ENCODE data around the gene ZNF501.
A peak's percentile ranks its signal among the peaks of the same experiment; 100 is the strongest.

Gene ZNF501

GRCh38 chr3:44729384-44729910, at the start of gene ZNF501:
ZNF501 (plus strand) TSS chr3:44729635; CDS start chr3:44734422, 4,787 bp downstream.
- peak within 1 kb of the TSS in 16 of 21 experiments; percentile 31 to 77 (median 64) for H3K27ac ChIP-seq

GRCh38 chr3:44680921-44681455, 48.4 kb upstream of the ZNF501 start:
- no peak overlapping the region for H3K4me3 ChIP-seq
- no peak overlapping the region for H3K27ac ChIP-seq

More at GRCh38 chr3:44729384-44729910, at the start of gene ZNF501:
- peak within 1 kb of the TSS; percentile 50 to 71 (median 61) for H3K4me3 ChIP-seq

DNA sequence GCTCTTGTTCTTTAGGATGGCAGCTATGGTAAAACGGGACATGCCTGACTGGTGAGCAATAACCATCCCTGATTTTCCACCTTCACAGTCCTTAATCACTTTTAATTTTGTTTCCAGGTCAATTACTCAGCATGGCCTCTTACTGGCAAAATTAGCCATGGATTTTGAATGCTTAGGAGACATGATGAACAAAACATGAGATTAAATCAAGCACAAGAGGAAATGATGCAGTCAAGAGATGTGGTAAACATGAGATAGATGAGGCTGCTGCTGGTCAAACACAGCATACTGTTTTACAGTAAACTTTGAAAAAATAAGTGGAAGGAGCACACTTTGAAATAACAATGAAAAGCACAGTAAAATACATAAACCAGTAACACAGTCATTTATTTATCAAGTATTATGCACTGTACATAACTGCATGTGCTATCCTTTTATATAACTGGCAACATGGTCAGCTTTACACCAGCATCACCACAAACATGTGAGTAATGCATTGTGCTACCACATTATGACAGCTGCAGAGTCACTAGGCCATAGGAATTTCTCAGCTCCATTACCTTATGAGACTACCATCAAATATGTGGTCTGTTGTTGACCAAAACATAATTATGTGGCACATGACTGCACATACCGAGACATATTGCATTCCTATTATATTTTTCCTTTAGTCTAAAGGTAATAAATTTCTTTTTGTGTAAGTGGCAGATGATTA, 47.1 kb upstream of the ZNF501 start:
- H3K27ac ChIP-seq = no peak overlapping the region

DNA sequence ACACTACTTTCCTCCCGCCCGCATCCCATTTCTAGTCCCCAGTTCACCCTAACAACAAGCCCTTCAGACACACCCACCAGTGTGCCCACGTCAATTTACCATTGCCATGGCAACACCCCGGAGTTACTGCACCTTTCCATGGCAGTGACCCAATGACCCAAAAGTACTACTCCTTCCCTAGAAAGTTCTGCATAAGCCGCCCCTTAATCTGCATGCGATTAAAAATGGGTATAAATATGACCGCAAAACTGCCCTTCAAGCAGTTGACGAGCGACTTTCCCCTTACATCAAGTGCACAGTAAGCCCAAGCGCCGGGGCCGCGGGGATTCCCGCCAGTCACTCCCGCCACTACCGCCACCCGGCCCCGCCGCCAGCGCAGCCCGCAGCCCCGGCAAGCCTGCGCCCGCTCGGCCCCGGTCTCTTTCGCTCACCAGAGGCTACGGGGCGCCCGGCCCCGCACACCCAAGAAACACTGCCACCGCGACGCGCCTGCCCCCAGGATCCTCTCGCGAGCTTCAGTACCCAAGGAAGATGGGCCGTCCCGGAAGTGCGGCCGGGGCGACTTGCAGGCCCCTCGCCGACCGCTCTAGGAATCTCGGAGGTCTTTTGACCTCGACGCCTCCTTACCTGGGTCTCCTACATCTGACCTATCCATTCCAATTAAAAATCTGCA, 44.2 kb upstream of the ZNF501 start:
- Histone ChIP-seq H3K4me3 (peak overlapping the region; percentile 50 to 64 (median 53)), H3K27ac (peak overlapping the region in 9 of 21 experiments; percentile 5 to 77 (median 57))

More for the DNA sequence above, 47.1 kb upstream of the ZNF501 start:
- H3K4me3 ChIP-seq = no peak overlapping the region

- Histone ChIP-seq H3K4me3 (no peak overlapping the region), H3K27ac (no peak overlapping the region)
Measured at GRCh38 chr3:44687898-44688297, 41.5 kb upstream of the ZNF501 start.

- Histone ChIP-seq H3K27ac (peak within 1 kb of the TSS in 18 of 21 experiments; percentile 15 to 86 (median 70)), H3K4me3 (peak within 1 kb of the TSS; percentile 47 to 74 (median 63))
Measured at GRCh38 chr3:44712455-44713075, 16.9 kb upstream of the ZNF501 start, which contains the start of gene ZNF502. ZNF502 (plus strand) TSS chr3:44712660; CDS start chr3:44720262, 7,602 bp downstream.

- Histone ChIP-seq H3K4me3 (no peak overlapping the region), H3K27ac (no peak overlapping the region)
Measured at GRCh38 chr3:44721231-44722102, 8.0 kb upstream of the ZNF501 start.

DNA sequence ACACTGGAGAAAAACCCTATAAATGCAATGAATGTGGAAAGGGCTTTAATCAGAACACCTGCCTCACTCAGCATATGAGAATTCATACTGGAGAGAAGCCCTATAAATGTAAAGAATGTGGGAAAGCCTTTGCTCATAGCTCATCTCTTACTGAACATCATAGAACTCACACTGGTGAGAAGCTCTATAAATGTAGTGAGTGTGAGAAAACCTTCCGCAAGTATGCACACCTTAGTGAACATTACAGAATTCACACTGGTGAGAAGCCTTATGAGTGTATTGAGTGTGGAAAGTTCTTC, 7.4 kb upstream of the ZNF501 start:
- H3K4me3 ChIP-seq = no peak overlapping the region
- H3K27ac ChIP-seq = no peak overlapping the region

DNA sequence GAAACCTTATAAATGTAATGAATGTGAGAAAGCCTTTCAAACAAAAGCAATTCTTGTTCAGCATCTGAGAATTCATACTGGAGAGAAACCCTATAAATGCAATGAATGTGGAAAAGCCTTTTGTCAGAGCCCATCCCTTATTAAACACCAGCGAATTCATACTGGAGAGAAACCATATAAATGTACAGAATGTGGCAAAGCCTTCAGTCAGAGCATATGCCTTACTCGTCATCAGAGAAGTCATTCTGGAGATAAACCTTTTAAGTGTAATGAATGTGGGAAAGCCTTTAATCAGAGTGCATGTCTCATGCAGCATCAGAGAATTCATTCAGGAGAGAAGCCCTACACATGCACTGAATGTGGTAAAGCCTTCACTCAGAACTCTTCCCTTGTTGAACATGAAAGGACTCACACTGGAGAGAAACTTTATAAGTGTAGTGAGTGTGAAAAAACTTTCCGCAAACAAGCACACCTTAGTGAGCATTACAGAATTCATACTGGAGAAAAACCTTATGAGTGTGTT, 5.3 kb downstream of the ZNF501 start:
- Histone ChIP-seq H3K27ac (no peak overlapping the region), H3K4me3 (no peak overlapping the region)

DNA sequence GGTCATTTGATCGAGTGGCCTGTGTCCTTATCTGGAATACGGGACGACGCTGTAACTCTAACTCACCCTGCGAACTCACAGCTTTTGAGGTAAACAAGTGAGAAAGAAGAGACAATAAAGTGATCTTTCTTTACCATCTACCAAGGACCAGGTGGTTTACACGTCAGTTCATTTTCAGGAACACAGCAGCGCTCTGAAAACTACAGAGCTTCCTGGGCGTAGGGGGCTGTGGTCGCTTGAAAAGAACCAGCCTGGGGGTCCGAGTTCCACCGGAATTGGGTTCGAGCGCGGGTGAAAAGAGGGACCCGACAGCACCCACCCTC, 31.6 kb downstream of the ZNF501 start:
- Histone ChIP-seq H3K4me3 (peak overlapping the region; percentile 62 to 94 (median 78)), H3K27ac (peak overlapping the region; percentile 64 to 93 (median 84))

DNA sequence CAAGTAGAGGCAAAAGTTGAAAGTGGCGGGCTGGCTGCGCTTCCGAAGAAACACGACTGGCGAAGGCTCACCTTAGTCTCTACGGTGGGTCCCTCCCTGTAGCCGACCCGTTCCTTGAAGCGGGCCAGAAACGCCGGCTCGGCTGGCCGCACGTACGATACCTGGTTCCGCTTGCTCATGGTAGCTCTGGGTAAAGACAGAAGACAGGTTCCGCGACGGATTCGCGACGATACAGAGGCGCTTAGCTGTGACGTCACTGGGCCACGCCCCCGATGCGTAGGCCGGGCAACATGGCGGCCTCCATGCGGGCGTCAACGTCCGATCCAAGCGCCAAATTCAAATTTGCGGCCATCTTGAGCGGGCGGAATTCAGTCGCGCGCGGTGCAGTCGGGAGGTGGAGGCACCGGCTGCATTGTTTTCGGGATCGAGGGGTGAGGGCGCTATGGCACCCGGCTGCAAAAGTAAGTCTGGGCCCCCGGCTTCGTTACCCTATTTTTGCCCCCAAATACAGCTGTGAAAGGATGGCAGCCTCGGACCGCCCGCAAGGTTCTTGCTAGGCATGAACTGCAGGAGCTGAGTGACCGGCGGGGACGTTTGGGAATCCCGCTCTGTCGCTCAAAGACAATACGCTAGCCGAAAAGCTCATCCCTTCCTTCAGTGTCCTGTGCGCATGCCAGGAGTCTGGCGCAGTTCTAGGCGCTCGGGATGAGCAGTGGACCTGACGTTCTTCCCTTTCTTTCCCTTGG, 32.2 kb downstream of the ZNF501 start, which contains the start of the genes KIAA1143 and KIF15:
Gene KIAA1143 (minus strand): TSS at position 196 of the 746 bp plus-strand sequence. CDS start 17 bp downstream, at position 179.
Gene KIF15 (plus strand): TSS at position 371 of the 746 bp plus-strand sequence. CDS start 72 bp downstream, at position 443.
- Histone ChIP-seq H3K27ac (peak within 1 kb of the TSS; percentile 64 to 93 (median 84)), H3K4me3 (peak within 1 kb of the TSS; percentile 62 to 94 (median 78))

- Histone ChIP-seq H3K4me3 (peak overlapping the region; percentile 62 to 94 (median 78)), H3K27ac (peak overlapping the region in 6 of 21 experiments; percentile 12 to 90 (median 78))
Measured at GRCh38 chr3:44762170-44762677, 32.8 kb downstream of the ZNF501 start.

DNA sequence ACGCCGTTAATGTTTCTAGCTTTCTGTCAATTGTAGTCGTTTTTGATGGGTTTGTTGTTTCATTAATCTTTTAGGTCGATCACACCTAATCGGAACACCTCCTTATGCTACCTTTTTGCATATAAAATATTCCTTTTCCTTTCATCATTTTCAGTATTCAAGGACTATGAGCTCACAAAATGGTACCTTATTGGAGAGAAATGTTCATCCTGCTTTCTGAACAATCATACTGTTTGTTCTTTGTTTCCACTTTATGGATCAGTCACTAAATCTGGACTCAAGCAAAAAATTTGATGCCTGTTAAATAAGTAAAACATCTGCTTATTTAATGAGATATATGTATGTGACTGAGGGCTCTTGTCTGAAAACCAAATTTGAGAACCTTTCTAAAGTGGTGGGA, 33.3 kb downstream of the ZNF501 start:
- Histone ChIP-seq H3K27ac (no peak overlapping the region), H3K4me3 (peak overlapping the region in 1 of 7 experiments; percentile 94)

DNA sequence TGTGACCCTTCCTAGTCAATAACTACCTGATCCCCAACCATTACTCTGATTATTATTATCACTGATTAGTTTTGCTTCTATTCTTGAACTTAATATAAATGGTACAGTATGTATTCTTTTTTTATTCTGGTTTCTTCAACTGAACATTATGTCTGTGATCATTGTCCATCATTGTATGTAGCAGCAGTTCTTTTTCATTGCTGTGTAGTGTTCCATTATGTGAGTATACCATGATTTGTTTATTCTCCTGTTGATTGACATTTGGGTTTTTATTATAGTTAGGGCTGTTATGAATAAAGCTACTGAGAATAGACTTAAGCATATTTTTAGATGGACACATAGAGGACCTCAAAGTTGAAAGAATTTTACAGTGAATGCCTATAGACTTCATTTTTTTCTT, 34.8 kb downstream of the ZNF501 start:
- H3K4me3 ChIP-seq = no peak overlapping the region
- H3K27ac ChIP-seq = no peak overlapping the region

- H3K27ac ChIP-seq = no peak overlapping the region
- no peak overlapping the region for H3K4me3 ChIP-seq
Measured at GRCh38 chr3:44771424-44772098, 42.1 kb downstream of the ZNF501 start.

GRCh38 chr3:44772099-44772442, 42.6 kb downstream of the ZNF501 start:
- H3K27ac ChIP-seq = no peak overlapping the region
- no peak overlapping the region for H3K4me3 ChIP-seq

DNA sequence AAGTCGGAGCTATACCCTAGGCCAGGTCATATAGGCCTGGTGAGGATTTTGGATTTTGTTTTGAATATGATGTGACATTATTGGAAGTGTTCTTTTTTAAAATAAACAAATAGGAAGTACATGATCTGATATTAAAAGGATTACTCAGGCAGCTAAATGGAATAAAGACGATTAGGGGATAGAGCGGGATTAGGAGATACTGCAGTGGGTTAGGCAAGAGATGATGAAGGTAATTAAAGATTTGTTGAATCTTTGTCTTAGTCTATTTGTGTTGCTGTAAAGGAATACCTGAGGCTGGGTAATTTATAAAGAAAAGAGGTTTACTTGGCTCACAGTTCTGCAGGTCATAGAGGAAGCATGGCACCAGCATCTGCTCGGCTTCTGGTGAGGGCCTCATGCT, 53.5 kb downstream of the ZNF501 start:
- Histone ChIP-seq H3K4me3 (no peak overlapping the region), H3K27ac (no peak overlapping the region)
